ENCODE data around the gene INTS15. TPM values are rescaled to one million over a fixed set of nuclear protein-coding genes. Genes with fewer than 3 reads are reported as not detected.

Gene INTS15
- total RNA-seq (2022; extraction: Qiagen RNA extraction), result 21.9 to 25.8 TPM (median 23.8 TPM) in 5 replicates

DNA sequence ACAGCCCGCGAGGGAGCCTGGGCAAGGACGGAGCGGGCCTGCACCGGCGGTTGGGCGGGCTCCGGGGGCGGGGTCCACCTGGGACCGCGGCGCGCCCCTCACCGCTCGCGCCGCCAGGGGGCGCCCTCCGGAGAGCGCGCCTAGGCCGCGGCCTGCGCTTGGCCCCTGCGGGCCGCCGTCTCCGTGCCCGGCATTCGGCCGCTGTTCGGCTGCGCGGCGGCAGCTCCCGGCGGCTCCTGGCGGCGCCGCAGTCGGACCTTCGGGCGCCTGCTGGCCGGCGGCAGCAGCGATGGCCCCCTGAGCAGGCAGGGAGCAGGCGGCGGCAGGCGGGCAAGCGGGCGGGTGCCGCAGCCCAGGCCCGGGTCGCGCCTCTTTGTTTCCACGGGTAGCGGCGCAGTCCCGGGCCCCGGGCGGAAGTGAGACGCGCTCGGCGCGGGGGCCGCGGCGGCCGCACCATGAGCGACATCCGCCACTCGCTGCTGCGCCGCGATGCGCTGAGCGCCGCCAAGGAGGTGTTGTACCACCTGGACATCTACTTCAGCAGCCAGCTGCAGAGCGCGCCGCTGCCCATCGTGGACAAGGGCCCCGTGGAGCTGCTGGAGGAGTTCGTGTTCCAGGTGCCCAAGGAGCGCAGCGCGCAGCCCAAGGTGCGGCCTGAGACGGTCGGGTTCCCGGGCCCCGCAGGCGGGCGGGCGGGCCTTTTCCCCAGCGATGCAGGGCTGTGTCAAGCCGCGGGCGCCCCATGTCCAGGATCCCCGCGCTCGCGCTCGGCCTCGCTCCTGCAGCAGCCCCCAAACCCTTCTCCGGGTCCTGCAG is at the start of gene INTS15:
Gene INTS15 (plus strand): TSS at position 193 of the 816 bp plus-strand sequence. CDS start 263 bp downstream, at position 456.

DNA sequence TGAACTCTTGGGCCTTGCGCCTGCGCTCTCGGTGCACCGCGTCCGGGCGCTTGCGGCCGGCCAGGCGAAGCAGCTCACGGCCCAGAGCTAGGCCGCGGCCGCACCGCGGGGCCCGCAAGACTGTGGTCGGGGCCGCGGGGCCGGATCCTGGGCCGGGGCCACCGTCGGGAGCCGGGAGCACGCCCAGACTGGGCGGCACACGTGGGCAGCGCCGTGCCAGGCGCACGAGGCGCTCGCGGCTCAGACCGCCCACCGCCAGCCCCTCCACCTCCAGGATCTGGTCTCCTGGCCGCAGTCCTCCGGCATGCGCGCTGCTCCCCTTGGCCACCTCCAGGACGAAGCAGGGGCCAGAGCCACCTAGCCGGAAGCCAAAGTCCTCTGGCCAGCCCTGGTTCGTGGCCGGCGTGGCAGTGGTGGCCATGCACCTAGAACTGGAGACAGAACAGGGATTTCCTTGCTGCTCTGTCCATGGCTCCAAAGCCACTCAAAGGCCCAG is 38.8 kb upstream of the INTS15 start, which contains the start of gene GRID2IP:
Gene GRID2IP (minus strand): TSS at position 446 of the 496 bp plus-strand sequence. CDS start 25 bp downstream, at position 421.

DNA sequence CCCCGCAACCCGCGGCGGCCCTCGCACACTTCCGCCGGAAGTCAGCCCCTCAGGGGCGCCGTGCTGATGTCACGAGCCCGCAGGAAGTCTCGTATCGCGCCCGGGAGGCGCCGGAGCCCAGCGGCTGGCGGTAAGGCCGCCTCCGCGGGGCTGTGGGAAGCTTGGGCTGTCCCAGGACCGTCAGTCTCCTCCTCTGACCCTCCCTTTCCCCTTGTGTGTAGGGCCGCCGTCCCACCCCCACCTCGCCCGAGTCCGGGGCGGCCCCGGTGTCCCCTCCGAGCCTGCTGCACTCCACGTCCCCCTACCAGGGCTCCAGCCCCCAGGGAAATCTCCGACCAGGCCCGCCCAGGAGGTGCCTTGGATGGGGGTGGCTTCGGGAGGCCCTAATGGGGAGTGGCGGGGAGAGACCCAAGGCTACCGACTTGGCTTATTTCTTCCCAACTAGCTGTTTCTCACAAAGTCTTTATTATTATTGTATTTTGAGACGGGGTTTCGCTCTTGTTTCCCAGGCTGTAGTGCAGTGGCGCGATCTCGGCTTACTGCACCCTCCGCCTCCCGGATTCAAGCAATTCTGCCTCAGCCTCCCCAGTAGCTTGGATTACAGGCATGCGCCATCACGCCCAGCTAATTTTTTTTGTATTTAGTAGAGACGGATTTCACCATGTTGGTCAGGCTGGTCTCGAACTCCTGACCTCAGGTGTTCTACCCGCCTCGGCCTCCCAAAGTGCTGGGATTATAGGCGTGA is 12.3 kb upstream of the INTS15 start, which contains the start of gene ZDHHC4:
Gene ZDHHC4 (plus strand): TSS at position 86 of the 745 bp plus-strand sequence. CDS start 3,108 bp downstream, outside the sequence.

DNA sequence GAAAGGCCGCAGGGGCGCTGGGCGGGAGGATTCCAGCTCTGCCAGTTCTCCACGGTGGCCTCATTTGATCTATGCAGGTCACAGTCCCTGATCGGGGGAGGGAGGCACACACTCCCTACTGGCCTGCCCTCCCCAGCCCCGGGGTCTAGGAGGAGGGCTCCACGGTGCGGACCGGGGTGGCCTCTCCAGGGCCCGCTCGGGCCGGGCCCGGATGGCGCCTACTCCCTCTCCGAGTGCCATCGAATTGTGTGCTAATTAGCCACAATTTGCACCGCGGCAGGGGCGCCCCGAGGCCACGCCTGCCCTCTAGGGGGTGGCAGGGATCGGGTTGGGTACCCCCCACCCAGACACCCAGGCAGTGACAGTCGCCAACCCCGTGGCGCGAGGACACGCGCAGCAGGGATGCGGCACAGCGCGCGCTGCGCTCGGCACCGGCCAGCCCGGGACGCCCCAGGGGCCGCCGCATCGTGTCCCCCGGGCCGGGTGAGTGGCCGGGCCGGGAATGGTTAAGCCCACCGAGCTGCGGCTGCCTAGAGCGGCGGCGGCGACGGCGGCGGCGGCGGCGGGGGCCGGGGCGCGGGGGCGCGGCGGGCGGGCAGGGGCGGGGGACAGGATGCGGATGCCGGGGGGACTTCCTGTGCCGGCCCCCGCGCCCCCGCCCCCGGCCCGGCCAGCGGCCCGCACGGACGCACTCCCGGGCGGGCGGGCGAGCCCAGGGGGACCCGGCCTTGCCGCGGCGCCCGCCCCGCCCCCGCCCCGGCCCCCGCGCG is 25.3 kb downstream of the INTS15 start, which contains the start of gene ZNF853:
Gene ZNF853 (plus strand): TSS at position 658 of the 770 bp plus-strand sequence. CDS start 565 bp downstream, outside the sequence.

DNA sequence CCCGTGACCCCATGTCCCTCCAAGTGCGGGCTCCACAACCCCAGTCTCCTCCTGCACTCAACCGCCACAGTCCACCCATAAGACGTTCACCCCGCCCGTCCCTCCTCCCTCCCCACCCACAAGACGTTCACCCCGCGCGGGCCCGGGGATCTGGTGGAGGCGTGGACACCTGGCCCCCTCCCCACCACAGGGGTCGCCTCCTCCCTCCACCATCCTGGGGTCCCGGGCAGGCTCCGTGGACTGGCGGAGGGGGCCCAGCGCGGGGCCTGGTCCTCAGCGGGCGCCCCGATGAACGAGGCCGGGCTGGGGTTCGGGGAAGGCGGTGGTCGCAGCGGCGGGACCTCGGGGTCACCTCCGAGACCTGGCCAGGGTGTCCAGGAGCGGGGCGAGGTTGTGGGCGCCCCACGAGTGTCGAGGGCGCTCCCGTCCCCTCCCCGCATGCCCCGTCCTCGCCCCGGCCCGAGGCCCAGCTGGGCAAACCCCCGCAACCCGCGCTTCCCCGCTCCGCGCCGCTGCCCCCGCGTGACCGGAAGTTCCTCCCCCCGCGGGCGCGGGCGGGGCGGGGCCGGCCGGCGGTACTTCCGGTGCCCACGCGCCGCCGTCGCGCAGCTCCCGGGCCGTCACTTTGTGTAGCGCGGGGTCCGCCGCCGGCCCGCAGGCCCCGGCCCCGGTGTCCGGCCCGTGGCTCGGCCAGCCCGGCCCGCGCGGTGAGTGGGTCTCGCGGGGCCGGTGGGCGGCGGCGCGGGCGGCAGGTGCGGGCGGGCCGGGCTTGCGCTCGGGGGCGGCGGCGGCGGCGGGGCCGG is 47.1 kb downstream of the INTS15 start, which contains the start of gene ZNF316:
Gene ZNF316 (plus strand): TSS at position 578 of the 803 bp plus-strand sequence. CDS start 5,092 bp downstream, outside the sequence.

Other genes starting within 250 kb of the INTS15 start
- gene FAM220A, start 241.1 kb upstream of the INTS15 start, total RNA-seq (2022; extraction: Qiagen RNA extraction), result 12.9 to 16.9 TPM (median 16.1 TPM) in 5 replicates
- 341 to 409 TPM (median 403 TPM) in 5 replicates for gene RAC1, start 215.5 kb upstream of the INTS15 start, total RNA-seq (2022; extraction: Qiagen RNA extraction)
- 16.6 to 24.4 TPM (median 23.1 TPM) in 5 replicates for gene DAGLB, start 142.1 kb upstream of the INTS15 start, total RNA-seq (2022; extraction: Qiagen RNA extraction)
- 104 to 138 TPM (median 130 TPM) in 5 replicates for gene KDELR2, start 105.9 kb upstream of the INTS15 start, total RNA-seq (2022; extraction: Qiagen RNA extraction)
- gene GRID2IP, start 38.6 kb upstream of the INTS15 start, total RNA-seq (2022; extraction: Qiagen RNA extraction), result 0.05 TPM in 1 of 5 replicates, not detected in the others
- gene ZDHHC4, start 12.6 kb upstream of the INTS15 start, total RNA-seq (2022; extraction: Qiagen RNA extraction), result 45.2 to 49.0 TPM (median 47.6 TPM) in 5 replicates
- gene ZNF853, start 25.6 kb downstream of the INTS15 start, total RNA-seq (2022; extraction: Qiagen RNA extraction), result 2.1 to 3.4 TPM (median 2.5 TPM) in 5 replicates
- gene ZNF316, start 47.3 kb downstream of the INTS15 start, total RNA-seq (2022; extraction: Qiagen RNA extraction), result 8.7 to 15.1 TPM (median 12.9 TPM) in 5 replicates
- 8.9 to 13.8 TPM (median 9.9 TPM) in 5 replicates for gene ZNF12, start 116.9 kb downstream of the INTS15 start, total RNA-seq (2022; extraction: Qiagen RNA extraction)
- 0.06 to 0.15 TPM (median 0.09 TPM) in 4 of 5 replicates, not detected in the other for gene RSPH10B2, start 164.1 kb downstream of the INTS15 start, total RNA-seq (2022; extraction: Qiagen RNA extraction)
- 40.3 to 48.8 TPM (median 43.3 TPM) in 5 replicates for gene CCZ1B, start 236.3 kb downstream of the INTS15 start, total RNA-seq (2022; extraction: Qiagen RNA extraction)

Measured in A549 treated with dexamethasone at 1 μM for 4 hours (cell line).